Erythroblast (primary cell): ENCODE results near the gene SLC35F5.
"Not testable (repeated sequence)": the region's sequence is repeated elsewhere in the genome, so short reads cannot be mapped to it uniquely, and the experiment has no call there.

ENCODE experiments used
- DNase-seq, 2 experiments: peaks; one replicate each; lab custom pipeline; 2025; lab: John Stamatoyannopoulos, UW
- GATA1 ChIP-seq: IDR thresholded peaks from 2 replicates; pipeline ENCODE4 v1.6.1; 2011; ENCODE audit warnings: low read depth, mild to moderate bottlenecking, control low read depth, low read length, moderate library complexity
- POLR2A ChIP-seq: IDR thresholded peaks from 2 replicates; pipeline ENCODE4 v1.6.1; 2011; ENCODE audit warnings: mild to moderate bottlenecking, low read length

The SLC35F5 gene

DNA sequence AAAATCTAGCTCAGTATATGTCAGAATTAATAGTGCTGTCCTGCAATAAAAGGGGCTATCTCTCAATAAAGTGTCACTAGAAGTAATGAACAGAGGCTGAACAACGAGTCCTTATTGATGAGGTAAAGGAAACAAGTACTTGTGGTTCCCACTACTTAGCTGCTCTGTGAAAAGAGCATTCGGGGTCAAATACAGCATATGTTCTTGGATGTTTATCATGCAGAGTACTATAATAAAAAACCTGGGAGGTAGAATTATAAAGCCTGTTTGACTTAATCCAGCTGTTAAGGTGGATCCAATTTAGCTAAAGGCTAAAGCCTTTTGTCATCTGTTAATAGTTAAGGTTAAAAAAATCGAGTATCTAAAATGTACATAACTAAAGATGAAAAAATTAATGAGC, 32.4 kb downstream of the SLC35F5 start:
- no peak for DNase-seq
- TF ChIP-seq POLR2A (no peak), GATA1 (no peak)

DNA sequence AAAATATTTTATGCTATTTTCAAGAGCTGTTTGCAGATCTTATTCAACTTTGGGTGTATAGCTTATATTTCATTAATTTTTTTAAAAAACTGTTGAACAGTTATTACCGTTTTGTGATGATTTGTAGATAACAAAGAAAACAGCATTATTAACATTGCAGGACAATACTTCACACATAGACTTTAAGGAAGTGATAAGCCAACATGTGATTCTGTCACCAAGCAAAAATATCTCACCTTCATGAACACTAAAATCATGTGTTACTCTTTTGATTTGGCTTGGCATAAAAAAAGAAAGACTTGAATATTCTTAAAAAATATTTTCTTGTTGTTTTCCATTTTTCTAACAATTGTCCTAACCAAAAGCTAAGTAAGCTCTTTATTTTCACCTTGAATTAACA, 33.0 kb downstream of the SLC35F5 start:
- TF ChIP-seq GATA1 (no peak), POLR2A (no peak)
- DNase-seq = no peak

DNA sequence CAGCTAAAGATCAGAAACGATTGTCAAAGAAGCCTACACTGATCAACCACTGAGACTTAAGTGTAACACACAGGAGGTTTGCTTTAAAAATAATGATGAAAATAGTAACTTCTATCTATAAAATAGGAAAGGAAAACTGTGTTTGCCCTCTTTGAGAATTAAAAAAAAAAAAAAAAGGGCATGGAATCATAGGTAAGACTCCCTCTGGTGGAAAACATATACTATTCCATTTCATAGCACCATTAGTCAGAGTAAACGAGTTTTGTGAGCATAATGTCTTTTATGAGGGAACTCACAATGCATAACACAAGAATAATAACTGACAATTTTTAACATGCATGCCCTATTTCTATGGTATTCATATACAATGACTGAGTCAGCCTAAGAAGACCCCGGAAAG, 36.3 kb downstream of the SLC35F5 start:
- peak; percentile 10 to 13 for DNase-seq
- no peak for TF ChIP-seq POLR2A
- no peak for TF ChIP-seq GATA1

DNA sequence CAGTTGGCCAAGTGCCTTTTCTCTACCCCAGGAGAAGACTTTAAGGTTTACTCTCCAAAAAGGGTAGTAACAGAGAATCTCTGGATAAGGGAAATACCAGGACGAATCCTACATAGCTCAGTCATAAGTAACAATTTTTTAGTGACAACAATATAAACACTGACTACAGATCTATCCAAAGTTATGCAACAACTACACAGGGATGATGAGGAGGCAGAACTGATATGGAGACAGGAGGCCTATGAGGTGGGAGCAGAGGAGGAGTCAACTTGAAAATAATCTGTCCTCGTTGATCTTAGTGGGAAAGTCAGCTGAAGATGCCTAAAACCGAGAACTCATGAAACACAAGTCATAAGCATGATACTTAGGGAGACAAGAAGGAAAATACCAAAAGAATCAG, 40.2 kb downstream of the SLC35F5 start:
- no peak for TF ChIP-seq POLR2A
- TF ChIP-seq GATA1 = no peak
- DNase-seq = no peak

DNA sequence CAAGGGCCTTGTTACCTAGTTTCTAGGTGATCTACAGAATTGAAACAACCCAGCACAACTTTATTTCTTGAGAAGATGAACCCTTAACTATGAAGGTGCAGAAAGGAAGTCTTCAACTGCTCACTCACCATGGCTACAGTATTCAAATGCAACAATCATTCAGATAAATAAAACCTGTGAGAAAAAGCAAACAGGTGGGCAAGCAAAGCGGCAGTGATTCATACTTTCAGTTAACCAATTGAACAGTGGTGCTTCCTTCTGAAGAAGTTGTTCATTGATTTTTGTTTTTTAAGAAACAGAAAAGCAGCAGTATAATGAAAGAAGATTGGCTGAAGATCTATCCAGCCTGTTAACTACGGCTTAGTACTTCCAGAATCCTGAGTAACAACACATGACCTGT, 43.5 kb downstream of the SLC35F5 start:
- no peak for DNase-seq
- TF ChIP-seq POLR2A = no peak
- no peak for TF ChIP-seq GATA1

DNA sequence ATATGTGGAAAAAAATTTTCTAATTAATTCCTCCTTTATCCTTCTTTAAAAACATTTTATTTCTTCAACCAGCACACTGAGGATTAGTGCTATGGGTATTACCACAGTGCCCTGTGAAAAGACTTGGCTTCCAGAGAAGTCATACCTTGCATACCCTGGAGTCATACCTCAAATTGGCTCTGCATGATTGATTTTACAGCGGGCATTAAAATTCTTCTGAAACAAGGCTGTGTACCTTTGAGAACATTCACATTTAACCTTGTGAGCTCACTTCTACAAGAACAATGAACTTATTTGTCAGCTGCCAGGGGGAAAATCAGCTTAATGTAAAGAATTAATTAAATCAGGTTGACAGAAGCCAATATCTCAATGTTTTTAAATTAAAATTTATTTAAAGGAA, 44.6 kb downstream of the SLC35F5 start:
- TF ChIP-seq POLR2A = no peak
- TF ChIP-seq GATA1 = no peak
- no peak for DNase-seq

DNA sequence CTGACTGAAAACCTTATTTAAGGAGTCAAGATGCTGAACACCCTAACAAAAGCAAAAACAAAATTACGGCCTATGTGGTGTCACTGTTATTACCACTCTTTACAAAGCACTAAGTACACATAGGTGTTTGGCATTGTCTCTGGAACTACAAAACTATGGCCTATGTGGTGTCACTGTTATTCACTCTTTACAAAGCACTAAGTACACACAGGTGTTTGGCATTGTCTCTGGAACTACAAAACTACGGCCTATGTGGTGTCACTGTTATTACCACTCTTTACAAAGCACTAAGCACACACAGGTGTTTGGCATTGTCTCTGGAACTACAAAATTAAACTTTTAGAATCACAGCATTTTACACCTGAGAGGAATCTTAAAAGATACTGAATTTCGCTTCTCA, 47.4 kb downstream of the SLC35F5 start:
- no peak for TF ChIP-seq POLR2A
- no peak for DNase-seq

DNA sequence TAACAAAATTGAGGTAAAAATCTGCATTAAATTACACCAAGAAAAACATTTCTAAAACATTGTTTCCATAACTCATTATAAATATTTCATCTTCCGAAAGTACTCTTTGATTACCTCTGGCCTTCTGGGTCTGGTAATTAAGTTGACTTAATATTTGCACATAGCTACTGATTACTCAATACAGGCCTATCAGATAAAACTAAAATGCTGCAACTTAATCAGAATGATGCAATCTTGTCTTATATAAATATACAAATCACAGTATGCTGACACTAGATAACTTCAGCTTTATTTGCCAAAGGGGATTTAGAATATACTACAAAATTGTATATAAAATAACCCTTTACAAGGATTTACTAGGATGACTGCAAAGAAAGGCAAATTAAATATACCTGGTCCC, 49.3 kb downstream of the SLC35F5 start:
- DNase-seq = no peak
- TF ChIP-seq POLR2A (no peak), GATA1 (no peak)

- DNase-seq = no peak
- no peak for TF ChIP-seq POLR2A
- no peak for TF ChIP-seq GATA1
Measured at GRCh38 chr2:113705982-113706523, 50.4 kb downstream of the SLC35F5 start.

- not testable (repeated sequence) for DNase-seq
Measured at GRCh38 chr2:113704300-113704993, 52.0 kb downstream of the SLC35F5 start.

GRCh38 chr2:113703386-113704299, 52.8 kb downstream of the SLC35F5 start:
- no peak for DNase-seq
- TF ChIP-seq GATA1 (no peak), POLR2A (no peak)

- TF ChIP-seq GATA1 (no peak), POLR2A (no peak)
- peak; percentile 64 to 69 for DNase-seq
Measured at GRCh38 chr2:113700186-113700841, 56.1 kb downstream of the SLC35F5 start.

GRCh38 chr2:113698892-113699447, 57.5 kb downstream of the SLC35F5 start:
- TF ChIP-seq POLR2A (no peak), GATA1 (no peak)
- no peak for DNase-seq

GRCh38 chr2:113698251-113698650, 58.2 kb downstream of the SLC35F5 start:
- not testable (repeated sequence) for DNase-seq
